HG02938 (cell line): Measurements from ENCODE around the gene PSMC3IP.
"Not testable (repeated sequence)": the region's sequence is repeated elsewhere in the genome, so short reads cannot be mapped to it uniquely, and the experiment has no call there.

ENCODE experiments used
- ATAC-seq: cut with Tn5 transposase; IDR thresholded peaks from one replicate; pipeline ENCODE4 v1.9.1; 2021; ENCODE audit warnings: mild to moderate bottlenecking, moderate library complexity; ENCODE audit not compliant: unreplicated experiment

The PSMC3IP gene

GRCh38 chr17:42577532-42578281, at the start of gene PSMC3IP:
PSMC3IP (minus strand) TSS chr17:42577729; CDS start chr17:42577686, 43 bp downstream.
- peak; percentile 70 for ATAC-seq

DNA sequence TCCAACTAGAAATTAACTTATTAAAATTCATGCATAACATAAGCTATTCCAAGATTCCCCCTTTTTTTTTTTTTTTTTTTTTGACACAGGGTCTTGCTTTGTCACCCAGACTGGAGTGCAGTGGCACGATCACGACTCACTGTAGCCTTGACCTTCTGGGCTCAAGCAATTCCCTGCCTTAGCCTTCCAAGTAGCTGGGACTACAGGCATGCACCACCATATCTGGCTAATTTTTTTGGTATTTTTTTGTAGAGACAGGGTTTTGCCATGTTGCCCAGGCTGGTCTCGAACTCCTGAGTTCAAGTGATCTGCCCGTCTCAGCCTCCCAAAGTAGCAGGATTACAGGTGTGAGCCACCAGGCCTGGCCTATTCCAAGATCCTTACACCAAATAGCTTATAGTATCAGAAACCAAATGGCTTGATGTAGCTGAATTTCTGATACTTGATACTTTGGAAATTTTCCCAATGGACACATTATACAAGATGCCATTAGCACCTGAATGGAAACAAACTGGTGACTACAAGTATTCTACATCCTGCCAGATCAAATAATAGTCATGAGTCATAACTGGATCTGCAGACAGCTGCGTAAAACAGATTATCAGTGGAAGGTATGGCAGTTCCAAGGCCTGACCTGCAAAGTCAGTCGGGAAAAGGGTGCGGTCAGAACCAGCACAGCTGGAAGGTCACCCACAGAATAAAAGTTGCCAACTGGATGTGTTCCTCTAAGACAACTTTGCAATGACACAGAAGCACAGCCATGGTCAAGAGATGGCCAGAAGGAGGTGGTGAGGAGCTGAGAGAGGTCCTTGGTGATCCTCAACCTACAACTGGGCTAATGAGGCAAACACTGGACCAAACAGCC, 46.4 kb upstream of the PSMC3IP start:
- ATAC-seq, result no peak

GRCh38 chr17:42623271-42623670, 45.7 kb upstream of the PSMC3IP start:
- ATAC-seq, result no peak

- ATAC-seq, result not testable (repeated sequence)
These were observed 44.5 kb upstream of the PSMC3IP start for GRCh38 chr17:42621987-42622386.

- ATAC-seq, result peak; percentile 55
These were observed 41.1 kb upstream of the PSMC3IP start for GRCh38 chr17:42618442-42619150.

DNA sequence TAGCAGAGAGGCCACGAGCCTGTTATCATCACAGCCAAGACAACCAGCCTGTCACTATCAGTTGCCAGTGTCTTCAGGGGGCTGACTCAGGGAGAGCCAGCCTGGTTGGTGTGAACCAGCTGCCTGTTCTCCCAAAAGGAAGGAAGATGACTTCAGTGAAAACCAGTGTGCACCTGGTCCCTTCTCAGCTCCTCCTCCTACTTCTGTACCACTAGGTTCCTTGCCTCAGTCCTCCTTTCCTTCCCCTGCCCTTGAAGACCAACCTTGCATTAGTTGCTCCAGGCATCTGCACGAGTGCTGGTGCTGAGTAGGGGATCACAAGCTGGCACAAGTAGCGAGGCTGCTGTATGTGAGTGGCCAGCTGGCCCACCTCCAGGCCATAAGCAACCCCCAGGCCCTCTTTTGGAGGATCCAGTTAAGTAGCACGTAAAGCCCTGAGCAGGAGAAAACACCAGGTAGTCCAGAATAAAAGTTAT, 40.5 kb upstream of the PSMC3IP start:
- no peak for ATAC-seq

GRCh38 chr17:42613699-42614295, 36.3 kb upstream of the PSMC3IP start:
- ATAC-seq, result no peak

GRCh38 chr17:42612013-42612412, 34.5 kb upstream of the PSMC3IP start:
- ATAC-seq, result no peak

DNA sequence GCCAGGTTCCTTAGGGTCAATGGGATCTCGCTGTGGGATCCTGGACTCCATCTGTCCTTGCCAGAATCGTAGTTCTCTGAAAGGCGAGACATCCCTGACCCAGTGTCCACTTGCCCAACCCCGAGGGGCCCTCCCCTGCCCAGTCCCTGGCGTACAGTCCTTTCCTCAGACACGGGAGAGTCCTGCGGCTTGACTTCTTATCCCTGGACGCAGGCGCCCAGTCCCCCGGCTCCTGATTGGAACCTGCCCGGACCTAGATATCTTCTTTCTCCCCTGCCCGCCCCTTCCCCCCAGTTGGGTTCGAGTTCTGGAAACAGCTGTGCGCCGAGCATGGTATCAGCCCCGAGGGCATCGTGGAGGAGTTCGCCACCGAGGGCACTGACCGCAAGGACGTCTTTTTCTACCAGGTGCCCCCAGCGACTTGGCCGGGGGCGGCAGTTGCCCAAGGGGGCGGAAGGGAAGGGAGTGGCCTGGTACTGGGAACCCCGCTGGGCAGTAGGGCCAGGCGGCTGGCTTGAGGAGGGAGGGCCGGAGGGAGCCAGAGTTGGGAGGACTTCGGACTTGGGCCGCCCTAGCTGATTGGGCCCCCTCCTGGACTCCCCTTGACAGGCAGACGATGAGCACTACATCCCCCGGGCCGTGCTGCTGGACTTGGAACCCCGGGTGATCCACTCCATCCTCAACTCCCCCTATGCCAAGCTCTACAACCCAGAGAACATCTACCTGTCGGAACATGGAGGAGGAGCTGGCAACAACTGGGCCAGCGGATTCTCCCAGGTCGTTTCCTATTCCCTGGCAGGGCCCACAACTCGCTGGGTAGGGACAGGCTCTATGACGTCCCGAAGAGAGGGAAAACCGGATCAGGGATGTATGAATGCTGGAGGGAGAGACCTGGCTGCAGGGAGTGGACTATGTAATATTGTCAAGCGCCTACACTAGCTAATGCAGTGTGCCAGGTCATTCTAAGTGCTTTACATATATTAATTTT, 32.6 kb upstream of the PSMC3IP start:
- peak; percentile 10 for ATAC-seq

DNA sequence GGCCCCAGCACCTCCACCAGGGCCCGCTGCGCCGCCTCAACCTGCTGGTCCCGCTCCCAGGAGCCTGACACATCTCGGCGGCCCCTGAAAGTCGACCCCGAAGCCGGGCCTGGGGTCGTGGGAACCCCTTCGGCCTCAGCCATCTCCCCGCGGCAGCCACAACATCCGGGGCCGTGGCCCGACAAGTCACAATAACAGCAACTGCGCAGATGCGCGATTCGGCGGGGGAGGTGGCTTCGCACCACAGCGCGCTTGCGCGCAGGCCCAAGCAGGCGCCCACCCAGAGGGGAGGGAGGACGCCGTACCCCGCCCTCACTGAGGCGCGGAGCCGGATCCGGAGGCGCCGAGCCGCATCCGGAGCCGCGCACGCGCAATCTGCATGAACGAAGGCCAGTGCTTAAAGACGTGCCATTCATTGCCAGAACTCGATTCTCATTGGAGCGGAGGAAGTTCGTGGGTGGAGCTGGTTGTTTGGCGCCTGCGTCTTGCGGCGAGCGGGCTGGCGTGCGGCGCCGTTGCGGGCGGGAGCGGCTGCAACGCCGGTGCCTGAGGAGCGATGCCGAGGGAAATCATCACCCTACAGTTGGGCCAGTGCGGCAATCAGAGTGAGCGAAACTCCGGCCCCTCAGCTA, 31.8 kb upstream of the PSMC3IP start, which contains the start of the genes RETREG3 and TUBG1:
Gene RETREG3, minus strand, starts transcription at position 193 of the 632 bp plus-strand sequence. Its CDS starts 50 bp downstream, at position 143.
Gene TUBG1, plus strand, starts transcription at position 502 of the 632 bp plus-strand sequence. Its CDS starts 55 bp downstream, at position 557.
- peak; percentile 85 for ATAC-seq

DNA sequence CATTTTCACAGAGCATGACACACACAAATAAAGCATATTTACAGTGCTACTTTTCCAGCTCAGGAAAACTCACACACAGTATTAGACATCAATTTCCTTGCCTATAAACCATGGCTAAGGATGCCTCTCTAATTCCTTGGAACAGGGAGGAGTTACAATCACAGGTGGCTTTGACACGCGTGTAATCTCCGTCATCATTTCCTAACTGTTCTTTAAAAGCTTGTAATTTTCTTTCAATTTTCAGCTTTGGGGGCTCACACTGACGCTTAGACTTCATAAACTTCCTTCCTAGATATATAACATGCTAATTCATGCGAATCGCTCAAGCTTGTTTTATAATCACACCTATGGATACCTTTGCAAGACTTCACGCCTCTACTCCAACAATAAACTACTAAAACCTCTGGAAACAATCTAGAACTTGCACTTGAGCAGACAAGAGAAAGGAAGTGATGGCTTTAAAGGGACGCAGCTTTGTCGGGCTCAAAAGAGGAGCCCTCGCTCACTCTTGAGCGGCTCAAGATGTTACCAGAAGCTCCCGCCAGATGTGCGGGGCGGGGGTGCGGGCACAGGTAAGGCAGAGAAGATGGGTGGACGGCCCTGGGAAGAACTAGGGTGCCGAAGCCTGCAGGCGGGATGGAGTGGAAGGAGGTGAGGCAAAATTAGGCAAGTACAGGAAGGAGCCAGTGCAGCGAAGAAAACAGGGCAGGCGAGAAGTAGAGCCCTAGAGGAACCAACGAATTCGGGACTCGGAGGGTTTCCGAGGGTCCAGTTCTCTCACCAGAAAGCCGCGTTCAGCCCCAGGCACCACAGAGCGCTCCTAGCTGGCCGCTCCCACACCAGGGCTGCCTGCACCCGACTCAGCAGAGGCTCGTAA, 31.0 kb upstream of the PSMC3IP start:
- ATAC-seq, result peak; percentile 29

GRCh38 chr17:42607769-42608168, 30.2 kb upstream of the PSMC3IP start:
- no peak for ATAC-seq

GRCh38 chr17:42603318-42603717, 25.8 kb upstream of the PSMC3IP start:
- ATAC-seq, result no peak

DNA sequence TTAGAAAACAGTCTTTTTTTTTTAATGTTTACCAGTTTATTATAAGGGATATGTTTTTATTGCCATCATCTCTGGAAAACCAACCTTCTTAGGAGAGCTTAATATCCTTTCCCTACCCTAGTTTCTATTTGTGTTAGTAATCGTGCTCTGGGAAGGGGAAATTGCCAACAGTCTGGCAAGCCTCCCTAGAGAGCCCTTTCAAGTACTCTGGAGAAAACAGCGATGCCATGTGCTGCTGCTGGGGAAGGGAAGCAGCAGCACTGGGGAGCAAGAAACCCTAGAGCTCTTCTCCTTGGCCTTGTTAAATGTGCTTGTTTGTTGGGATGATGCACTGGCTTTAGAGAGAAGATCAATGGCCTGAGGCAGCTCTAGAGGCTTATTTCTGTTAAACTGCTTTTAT, 21.4 kb upstream of the PSMC3IP start:
- ATAC-seq, result no peak

DNA sequence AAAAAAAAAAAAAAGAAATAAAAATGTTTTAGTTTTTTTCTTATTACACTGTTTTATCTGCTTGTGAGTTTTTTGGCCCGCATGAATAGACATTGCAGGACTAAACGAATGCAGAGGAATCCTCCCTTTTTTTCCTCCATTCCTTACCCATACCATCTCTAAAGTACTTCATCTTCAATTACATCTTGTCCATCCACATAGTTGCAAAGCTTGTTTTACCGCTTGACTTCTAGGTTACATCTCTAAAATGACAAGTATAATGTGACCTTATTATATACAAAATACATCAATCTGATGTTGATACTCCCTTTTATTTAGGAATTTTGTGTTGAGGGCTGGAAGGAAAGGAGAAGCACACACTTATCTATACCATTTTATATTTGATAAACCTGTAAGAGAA, 18.9 kb upstream of the PSMC3IP start:
- ATAC-seq, result no peak

DNA sequence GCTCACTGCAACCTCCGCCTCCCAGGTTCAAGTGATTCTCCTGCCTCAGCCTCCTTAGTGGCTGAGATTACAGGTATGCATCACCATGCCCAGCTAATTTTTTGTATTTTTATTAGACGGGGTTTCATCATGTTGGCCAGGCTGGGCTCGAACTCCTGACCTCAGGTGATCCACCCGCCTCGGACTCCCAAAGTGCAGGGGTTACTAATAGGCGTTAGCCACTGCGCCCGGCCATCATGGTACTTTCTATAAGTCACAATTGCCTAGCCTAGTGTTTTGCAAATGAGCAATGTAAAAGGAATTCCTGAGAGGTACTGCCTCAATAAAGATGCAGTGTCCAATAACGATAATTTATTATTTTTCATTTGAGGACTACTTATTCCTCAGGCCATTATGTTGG, 13.9 kb upstream of the PSMC3IP start:
- ATAC-seq, result no peak

- no peak for ATAC-seq
These were observed 13.4 kb upstream of the PSMC3IP start for GRCh38 chr17:42590886-42591285.
